Astrocyte of the hippocampus (primary cell): Measurements from ENCODE around the gene MARCHF6.
"Not testable (repeated sequence)": the region's sequence is repeated elsewhere in the genome, so short reads cannot be mapped to it uniquely, and the experiment has no call there.

Experiments
- DNase-seq: peaks from one replicate; pipeline ENCODE4 v3.0.0; 2011; ENCODE audit warnings: low read depth, low spot score

Gene MARCHF6

DNA sequence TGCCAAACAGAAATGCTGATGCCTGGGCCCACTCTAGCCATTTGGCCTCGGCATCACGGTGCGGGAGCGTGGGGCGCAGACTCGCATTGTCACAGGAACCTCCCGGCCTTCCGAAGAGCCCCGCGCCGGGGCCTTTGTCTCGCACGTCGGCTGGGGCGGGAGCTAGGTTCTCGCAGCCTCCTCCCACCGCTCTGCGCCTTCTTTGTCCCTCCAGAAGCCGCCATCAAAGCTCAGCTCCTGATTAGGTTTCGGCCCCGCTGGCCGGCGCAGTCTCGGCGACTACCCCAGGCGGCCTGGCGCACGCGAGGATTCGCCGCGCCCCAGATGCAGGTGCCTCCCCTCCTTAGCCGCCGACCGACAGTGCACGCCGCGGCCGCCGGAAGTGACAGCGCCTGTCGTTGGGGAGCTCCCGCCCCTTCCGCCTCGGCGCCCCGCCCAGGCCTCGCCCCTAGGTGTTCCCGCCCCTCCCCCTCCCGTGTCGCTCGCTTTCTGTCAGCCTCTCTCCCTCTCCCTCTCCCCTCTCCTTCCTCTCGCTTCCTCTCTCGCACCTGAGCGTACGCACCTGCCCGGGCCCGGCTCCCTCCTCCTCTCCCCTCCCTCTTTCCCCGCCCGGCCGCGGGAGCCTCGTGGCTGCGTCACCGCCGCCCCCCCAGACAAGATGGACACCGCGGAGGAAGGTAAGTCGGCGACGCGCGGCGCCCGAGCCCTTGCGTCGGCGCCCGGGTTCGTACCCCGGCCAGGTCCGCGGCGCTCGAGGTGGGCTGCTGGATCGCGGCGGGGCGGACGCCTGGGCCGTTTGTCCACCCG lies at the start of gene MARCHF6:
Gene MARCHF6 (plus strand): TSS at position 455 of the 807 bp plus-strand sequence. CDS start 204 bp downstream, at position 659.
- DNase-seq = peak; percentile 97

- no peak for DNase-seq
These were observed 49.8 kb upstream of the MARCHF6 start for GRCh38 chr5:10303699-10304170.

- no peak for DNase-seq
These were observed 48.6 kb upstream of the MARCHF6 start for GRCh38 chr5:10304932-10305331.

DNA sequence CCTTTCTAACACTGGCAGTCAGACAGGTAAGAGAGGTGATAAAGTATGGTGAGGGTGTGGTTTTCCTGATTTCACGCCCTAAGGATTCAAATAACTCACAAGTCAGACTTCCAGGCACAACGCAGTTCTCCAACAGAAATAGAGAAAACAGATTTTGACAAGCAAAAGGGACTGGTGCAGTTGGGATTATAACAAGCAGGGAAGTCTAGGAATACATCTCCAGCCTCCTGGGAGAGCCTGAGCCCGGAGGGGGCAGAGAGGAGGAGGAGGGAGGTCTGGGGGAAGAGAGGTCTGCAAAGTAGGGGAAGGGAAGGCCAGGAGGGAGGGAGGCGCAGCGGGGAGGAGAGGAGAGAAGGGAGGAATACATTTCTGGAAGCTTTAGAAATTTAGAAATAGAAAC lies 47.4 kb upstream of the MARCHF6 start:
- DNase-seq = no peak

DNA sequence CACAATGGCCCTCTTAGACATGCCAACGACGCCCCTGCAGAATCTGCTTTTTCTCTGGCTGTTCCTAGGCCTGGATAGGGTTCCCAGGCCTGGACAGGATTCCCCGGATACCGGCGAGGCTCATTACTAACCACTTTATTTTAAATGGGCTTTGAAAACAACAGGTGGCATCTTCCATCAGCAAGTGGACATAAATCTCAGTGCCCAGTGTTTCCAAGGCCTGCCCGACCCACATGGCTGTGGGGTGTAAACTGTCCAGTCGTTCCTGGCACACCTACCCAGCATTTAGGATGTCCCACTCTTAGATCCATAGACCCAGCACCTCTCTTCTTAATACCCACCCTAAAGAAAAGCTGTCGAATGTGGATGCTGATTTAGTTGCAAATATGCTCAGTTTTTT lies 46.7 kb upstream of the MARCHF6 start:
- DNase-seq = peak; percentile 17

DNA sequence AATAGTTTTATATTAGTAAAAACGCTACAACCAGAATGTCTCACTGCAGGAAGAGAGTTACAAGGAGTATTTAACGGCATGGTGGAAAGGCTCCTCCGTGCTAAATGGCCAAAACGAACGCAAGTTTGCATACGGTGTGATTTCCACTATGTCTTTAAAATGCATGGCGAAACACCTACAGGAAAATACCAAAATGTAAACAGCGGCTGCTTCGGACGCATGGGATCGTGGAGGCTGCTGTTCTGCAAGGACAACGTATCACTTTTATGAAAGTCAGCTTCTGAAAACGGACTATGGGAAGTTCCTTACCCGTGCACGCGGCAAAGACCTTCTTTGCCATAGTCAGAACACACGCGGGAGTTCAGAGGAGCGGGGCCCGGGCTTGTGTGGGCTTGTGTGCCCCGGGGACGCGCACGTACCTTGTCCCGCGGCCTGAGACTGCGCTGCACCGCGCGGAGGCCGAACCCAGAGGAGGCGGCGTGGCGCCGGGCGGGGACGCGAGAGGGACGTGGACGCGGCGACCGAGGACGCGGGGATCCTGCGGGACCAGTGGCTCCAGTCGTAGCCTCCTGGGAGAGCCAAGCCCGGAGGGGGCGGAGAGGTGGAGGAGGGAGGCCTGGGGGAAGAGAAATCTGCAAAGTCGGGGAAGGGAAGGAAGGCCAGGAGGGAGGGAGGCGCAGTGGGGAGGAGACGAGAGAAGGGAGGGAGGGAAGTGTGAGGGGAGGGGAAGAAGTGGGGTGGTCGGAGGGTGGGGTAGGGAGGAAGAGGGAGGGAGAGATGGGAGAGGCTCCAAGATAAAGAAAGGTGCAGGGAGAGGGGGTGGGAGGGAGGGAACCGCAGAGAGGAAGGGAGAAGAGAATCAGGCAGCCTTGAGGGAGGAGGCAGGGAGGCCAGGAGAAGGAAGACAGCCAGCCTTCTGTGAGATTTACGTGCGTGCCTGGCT lies 46.0 kb upstream of the MARCHF6 start, which contains the start of gene CMBL:
Gene CMBL (minus strand): TSS at position 697 of the 943 bp plus-strand sequence. CDS start 17,140 bp downstream, outside the sequence.
- DNase-seq = peak; percentile 82

GRCh38 chr5:10308844-10309243 lies 44.7 kb upstream of the MARCHF6 start:
- DNase-seq = no peak

DNA sequence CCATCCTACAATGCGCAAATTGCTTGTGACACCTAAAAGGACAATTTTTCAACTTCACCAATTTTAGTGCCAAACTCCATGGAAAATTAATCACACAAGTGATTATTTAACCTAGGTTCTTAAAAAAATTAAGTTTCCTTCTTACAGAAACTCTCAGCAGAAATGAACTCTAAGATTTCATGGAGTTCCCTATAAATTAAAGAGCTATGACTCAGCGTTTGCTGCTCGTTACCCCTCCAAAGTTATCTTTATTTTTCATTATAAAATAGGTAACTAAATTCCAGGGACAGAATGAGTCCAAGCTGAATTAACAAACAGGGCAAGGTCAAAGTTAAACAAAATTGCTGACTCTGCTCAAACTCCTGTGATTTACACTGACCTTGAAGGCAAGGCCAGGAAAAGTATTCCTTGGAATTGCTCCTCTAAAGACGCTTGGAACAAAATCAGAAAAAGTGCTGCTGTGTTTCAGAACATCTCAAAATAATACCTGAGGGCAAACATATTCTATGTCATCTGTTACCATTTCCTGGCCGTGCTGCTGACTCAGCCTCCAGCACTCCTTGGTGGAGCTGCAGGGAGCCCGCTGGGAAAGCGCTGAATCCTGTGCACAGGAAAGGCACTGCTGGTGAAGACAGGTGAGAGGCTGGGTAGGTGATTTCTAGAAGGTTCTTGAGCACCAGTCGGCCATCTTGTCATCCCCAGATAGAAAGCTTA lies 43.3 kb upstream of the MARCHF6 start:
- peak; percentile 58 for DNase-seq

GRCh38 chr5:10310835-10311570 lies 42.5 kb upstream of the MARCHF6 start:
- DNase-seq = not testable (repeated sequence)

DNA sequence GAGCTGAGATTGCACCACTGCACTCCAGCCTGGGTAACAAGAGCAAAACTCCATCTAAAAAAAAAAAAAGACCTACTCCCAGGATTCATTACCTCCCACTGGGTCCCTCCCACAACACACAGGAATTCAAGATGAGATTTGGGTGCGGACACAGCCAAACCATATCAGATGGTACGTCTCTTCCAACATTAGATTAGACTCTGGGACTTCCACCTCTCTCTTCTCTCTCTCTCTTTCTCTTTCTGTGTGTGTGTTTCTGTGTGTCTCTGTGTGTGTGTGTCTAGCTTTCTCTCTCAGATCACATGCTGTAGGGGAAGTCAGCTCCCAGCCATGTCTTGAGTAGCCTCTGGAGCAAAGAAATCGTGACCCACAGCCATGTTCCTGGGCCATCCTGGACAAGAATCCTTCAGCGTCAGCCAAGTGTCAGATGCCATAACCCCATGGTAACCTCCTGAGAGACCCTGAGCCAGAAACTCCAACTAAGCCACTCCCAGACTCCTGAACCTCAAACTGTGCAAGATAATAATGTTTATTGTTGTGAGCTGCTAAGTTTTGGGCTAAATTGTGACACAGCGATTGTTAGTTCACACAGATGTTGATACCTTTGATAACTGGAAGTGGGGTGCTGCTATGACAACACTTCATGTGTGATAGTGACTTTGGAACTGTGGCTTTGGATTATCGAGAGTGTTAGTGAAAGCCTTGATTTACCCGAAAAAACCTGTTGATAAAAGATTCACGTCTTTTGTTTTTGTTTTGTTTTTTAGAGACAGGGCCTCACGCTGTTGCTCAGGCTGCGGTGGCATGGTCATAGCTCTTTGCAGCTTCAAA lies 41.7 kb upstream of the MARCHF6 start:
- no peak for DNase-seq

GRCh38 chr5:10315201-10315600 lies 38.3 kb upstream of the MARCHF6 start:
- no peak for DNase-seq

- no peak for DNase-seq
These were observed 37.5 kb upstream of the MARCHF6 start for GRCh38 chr5:10315824-10316509.

DNA sequence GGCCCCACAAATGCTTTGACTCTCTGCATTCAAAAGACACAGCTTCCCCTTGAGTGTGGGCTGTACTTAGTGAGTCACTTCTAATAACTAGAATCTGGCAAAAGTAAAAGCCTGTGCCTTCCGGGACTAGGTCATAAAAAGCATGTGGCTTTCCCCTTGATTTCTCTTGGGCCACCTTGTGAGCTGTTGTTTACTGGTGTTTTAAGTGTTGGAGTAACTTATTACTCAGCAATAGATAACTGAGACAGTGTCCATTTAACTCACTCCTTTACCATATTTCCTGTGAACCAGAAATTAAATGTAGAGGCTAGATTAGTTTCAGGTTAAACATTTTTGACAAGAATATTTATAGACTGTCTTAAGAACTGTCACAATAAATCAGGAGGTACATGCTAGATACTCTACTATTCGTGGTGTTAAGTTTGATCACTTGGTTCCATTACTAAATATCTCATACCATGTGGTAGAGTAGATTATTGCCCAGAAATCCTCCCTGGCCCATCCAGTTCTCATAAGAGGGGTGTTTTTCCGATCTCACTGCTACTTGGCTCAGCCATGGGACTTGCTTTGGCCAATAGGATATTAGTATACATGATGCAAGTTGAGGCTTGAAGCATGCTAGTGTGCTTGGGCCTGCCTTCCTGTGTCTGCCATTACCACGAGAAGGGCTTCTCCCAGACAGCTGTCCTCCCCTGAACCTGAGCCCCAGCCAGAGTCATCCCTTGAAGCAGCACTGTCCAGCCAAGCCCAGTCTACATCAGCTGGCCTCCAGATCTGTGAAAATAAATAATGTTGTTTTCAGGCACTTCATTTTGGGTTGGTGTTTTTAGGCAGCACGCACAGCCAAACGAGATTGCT lies 35.4 kb upstream of the MARCHF6 start:
- DNase-seq = no peak

DNA sequence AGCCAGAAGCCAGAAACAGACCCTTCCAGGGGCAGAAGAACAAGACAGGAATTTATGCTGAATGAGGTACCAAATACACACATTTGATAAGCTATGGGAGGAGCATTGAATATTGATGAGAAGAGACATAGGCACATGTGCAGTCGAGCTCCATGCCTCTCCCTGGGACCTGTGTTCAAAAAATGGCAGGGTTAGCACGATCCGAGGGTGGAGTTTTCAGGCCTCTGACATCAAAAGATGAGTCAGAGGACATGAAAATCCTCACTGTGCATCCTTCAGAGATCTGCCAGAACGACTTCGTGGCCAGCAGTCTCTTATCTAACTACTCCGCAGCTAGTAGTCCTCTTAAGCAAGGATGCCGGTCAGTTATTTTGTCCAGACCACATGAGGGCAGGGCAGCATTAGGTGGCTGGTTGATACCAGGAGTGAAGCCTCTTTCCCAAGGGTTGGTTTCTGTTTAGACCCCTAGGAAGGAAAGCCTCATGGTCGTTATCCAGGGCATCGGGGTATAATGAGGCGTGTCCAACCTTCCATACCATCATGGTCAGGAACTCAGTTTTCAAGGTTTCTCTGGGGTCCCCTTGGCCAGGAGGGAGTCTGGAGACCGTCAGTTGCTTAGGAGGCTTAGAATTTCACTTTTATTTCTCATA lies 34.2 kb upstream of the MARCHF6 start:
- DNase-seq = no peak

DNA sequence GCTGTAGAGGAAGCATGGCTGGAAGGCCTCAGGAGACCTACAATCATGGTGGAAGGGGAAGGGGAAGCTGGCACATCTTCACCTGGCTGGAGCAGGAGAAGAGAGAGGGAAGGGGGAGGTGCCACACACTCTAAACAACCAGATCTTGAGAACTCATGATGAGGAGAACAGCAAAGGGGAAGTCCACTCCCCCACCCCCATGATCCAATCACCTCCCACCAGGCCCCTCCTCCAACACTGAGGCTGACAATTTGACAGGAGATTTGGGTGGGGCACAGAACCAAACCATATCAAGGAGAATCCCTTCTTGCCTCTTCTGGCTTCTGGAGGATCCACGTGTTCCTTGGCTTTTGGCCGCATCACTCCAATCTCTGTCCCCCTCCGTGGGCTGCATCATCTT lies 32.7 kb upstream of the MARCHF6 start:
- DNase-seq = no peak

DNA sequence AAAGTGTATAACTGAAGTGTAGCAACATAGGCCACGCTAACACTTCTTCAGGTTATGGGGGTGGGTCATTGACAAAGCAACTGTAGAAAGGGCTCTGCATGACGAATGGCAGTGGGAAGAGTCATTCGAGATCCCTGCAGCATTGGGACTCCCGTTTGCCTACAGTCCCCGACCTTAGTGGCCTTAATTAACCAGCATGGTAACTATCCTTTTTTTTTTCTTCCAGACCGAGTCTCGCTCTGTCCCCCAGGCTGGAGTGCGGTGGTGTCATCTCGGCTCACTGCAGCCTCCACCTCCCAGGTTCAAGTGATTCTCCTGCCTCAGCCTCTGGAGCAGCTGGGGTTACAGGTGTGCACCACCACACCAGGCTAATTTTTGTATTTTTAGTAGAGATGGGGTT lies 31.6 kb upstream of the MARCHF6 start:
- DNase-seq = no peak

DNA sequence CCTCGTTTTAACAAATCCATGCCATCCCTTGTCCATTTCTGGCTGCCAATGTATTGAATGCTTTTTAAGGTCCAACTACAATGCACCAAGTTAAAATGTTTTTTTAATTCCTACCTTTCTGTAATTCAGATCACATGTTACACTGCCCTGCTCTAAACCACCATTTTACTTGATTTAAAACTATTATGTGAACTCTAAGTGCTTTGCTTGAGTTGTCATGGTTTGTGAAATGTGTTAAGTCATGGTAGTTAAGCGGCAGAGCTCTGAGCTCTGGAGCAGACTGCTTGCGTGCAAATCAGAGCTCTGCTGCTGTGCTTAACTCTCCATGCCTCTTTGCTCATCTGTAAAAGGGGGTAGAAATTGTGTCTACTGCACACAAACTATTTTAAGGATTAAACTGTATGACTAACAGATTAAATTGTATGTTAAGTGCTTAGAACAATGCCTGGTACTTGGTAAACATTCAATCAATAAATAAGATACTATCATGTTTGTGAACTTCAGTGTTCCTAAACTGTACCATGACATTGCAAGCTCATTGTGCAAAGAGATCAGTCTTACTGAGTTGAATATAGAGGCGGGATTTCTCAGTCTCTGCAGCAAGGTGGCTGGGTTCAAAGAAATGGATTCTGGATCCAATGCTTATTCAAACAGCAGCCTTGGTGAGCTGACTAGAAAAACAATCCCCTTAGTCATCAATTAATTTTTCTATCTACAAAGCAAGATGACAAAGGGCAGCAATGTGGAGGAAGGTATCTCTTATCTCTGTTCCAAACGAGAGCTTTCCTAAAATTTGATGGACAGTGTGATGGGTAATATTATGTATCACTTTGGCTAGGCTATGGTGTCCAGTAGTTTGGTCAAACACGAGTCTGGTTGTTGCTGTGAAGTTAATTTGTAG lies 29.7 kb upstream of the MARCHF6 start:
- peak; percentile 26 for DNase-seq
